Panc1 (cell line): ENCODE data around the gene DCAF6.

Experiments used
- CTCF ChIP-seq: fragments of 450-650 bp; IDR thresholded peaks from 2 replicates; pipeline ENCODE4 v1.5.1; 2017; ENCODE audit warnings: mild to moderate bottlenecking
- POLR2AphosphoS5 ChIP-seq: IDR thresholded peaks from 2 replicates; pipeline ENCODE4 v1.6.1; 2012; ENCODE audit warnings: mild to moderate bottlenecking, low read depth, low read length, moderate library complexity

GRCh38 chr1:167964646-167965045 lies 28.2 kb downstream of the DCAF6 start:
- TF ChIP-seq CTCF (no peak), POLR2AphosphoS5 (no peak)
